Gastroesophageal sphincter (tissue), 3 donors: Measurements from ENCODE around the gene AXIN1.

Experiments used
- CTCF ChIP-seq, 4 experiments: fragments of 200-600 bp in 2 of 4; fragments of 450-650 bp in 2 of 4; sonication (generic) in 1 of 4; IDR thresholded peaks; one replicate each; pipeline ENCODE4 v1.5.1; 2017 to 2019; ENCODE audit warnings: antibody characterized with exemption in 4 of 4, mild to moderate bottlenecking in 2 of 4, moderate library complexity in 2 of 4
- POLR2A ChIP-seq, 2 donors: fragments of 450-650 bp; IDR thresholded peaks; one replicate each; pipeline ENCODE4 v1.6.1; 2017; ENCODE audit warnings: antibody characterized with exemption in 2 of 2, mild to moderate bottlenecking in 2 of 2, moderate library complexity in 1 of 2

DNA sequence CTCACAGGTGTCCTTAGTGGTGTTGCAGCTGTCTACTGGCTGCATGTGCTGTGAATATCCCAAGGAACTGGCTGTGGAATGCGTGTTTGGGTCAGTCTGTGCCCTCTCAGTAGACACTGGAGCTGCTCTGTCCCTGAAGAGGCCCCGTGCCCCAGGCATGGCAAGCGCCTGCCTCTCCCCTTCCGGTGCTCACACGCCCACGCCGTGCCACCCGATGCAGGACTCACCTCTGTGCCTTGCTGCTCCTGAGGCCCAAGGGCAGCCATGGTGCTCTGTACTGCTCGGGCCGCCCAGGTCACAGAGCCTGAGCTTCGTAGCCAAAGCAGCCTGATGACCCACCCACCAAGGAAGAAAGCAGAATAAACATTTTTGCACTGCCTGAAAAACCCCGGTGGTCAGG, 86.8 kb downstream of the AXIN1 start:
- TF ChIP-seq CTCF (IDR thresholded peaks at IDR 0.05) (no peak), POLR2A (IDR thresholded peaks at IDR 0.05) (no peak)
